Hepatocyte (in vitro differentiated cells): ENCODE data around the gene ADGRE2. TPM values are rescaled to one million over a fixed set of nuclear protein-coding genes. Genes with fewer than 3 reads are reported as not detected.
"Not testable (repeated sequence)": the region's sequence is repeated elsewhere in the genome, so short reads cannot be mapped to it uniquely, and the experiment has no call there.

Source experiments
- DNase-seq: peaks from one replicate; pipeline ENCODE4 v3.0.0-alpha.2; 2016; ENCODE audit warnings: low spot score
- H2AFZ ChIP-seq: fragments of 200-600 bp; sonication (generic); 2 replicates; pipeline ENCODE4 v1.6.0; 2016; ENCODE audit warnings: antibody characterized with exemption, mild to moderate bottlenecking
- H3K27ac ChIP-seq: fragments of 200-600 bp; sonication (generic); 2 replicates; pipeline ENCODE4 v1.5.1; 2016; ENCODE audit warnings: mild to moderate bottlenecking
- H3K27me3 ChIP-seq: fragments of 200-600 bp; sonication (generic); 2 replicates; pipeline ENCODE4 v1.6.1; 2016
- H3K36me3 ChIP-seq: fragments of 200-600 bp; sonication (generic); replicated peaks from 2 replicates; pipeline ENCODE4 v1.5.1; 2016; ENCODE audit warnings: low read depth; ENCODE audit not compliant: insufficient read depth
- H3K4me1 ChIP-seq: fragments of 200-600 bp; sonication (generic); 2 replicates; pipeline ENCODE4 v1.5.1; 2016; ENCODE audit warnings: mild to moderate bottlenecking, moderate library complexity; ENCODE audit not compliant: insufficient read depth
- H3K4me2 ChIP-seq: fragments of 200-600 bp; sonication (generic); 2 replicates; pipeline ENCODE4 v1.6.0; 2016
- H3K4me3 ChIP-seq: fragments of 200-600 bp; sonication (generic); 2 replicates; pipeline ENCODE4 v1.5.1; 2016; ENCODE audit warnings: mild to moderate bottlenecking
- H3K79me2 ChIP-seq: fragments of 200-600 bp; sonication (generic); 2 replicates; pipeline ENCODE4 v1.6.0; 2017; ENCODE audit warnings: mild to moderate bottlenecking
- H3K9me2 ChIP-seq: fragments of 200-600 bp; sonication (generic); replicated peaks from 2 replicates; pipeline ENCODE4 v1.6.0; 2017; ENCODE audit warnings: mild to moderate bottlenecking; ENCODE audit not compliant: insufficient read depth
- H3K9me3 ChIP-seq: fragments of 200-600 bp; sonication (generic); 2 replicates; pipeline ENCODE4 v1.5.1; 2016; ENCODE audit warnings: low read depth, mild to moderate bottlenecking
- H4K20me1 ChIP-seq: fragments of 200-600 bp; sonication (generic); 2 replicates; pipeline ENCODE4 v1.6.0; 2016; ENCODE audit warnings: mild to moderate bottlenecking; ENCODE audit not compliant: insufficient read depth, poor library complexity, severe bottlenecking
- EZH2 ChIP-seq: fragments of 200-600 bp; sonication (generic); IDR thresholded peaks from 2 replicates; pipeline ENCODE4 v1.6.1; 2016; ENCODE audit warnings: antibody characterized with exemption, mild to moderate bottlenecking, borderline replicate concordance
- EZH2phosphoT487 ChIP-seq: fragments of 200-600 bp; sonication (generic); IDR thresholded peaks from one replicate; pipeline ENCODE4 v1.6.1; 2018; ENCODE audit warnings: antibody characterized with exemption, mild to moderate bottlenecking, low read depth, moderate library complexity; ENCODE audit not compliant: unreplicated experiment, severe bottlenecking
- WGBS: methylation state at CpG from one replicate; pipeline ENCODE4 v1.1.6; 2016; ENCODE audit warnings: low lambda C conversion rate; ENCODE audit errors: missing lambda C conversion rate; 5-methylcytosine and 5-hydroxymethylcytosine counted together
- polyA plus RNA-seq: library from polyadenylated mRNA; unstranded; fragments of >200 nt; fragmentation: Nextera tagmentation; extraction: Ambion mirVana; gene quantifications from 2 replicates; pipeline ENCODE4 v1.2.1, GENCODE V29; 2016
- total RNA-seq: library from RNA; depleted of rRNA; stranded (reverse); fragments of >200 nt; gene quantifications from 2 replicates; pipeline ENCODE4 v1.2.3, GENCODE V29; 2014
- TF ChIP-seq, protein P1 (sequence below): fragments of 200-600 bp; sonication (generic); IDR thresholded peaks from 2 replicates; pipeline ENCODE4 v1.5.1; 2016; ENCODE audit warnings: antibody characterized with exemption, mild to moderate bottlenecking; ENCODE audit not compliant: poor library complexity

ADGRE2 gene
- total and polyA plus RNA-seq, 2 experiments from 2014 or later, result 0.57 to 2.1 TPM

DNA sequence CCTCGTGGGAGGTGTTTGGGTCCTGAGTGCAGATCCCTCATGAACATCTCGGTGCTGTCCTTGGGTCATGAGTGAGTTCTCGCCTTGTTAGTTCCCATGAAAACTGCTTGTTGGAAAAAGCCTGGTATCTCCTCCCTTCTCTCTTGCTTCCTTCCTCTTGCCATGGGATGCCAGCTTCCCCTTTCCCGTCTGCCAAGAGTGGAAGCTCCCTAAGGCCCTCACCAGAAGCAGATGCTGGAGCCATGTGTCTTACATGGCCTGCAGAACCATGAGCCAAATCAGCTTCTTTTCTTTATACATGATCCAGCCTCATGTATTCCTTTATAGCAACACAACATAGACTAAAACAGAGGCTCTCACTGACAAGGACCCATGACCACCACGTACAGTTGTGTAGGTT, 8.2 kb downstream of the ADGRE2 start:
- no peak overlapping the region for H3K4me2 ChIP-seq
- TF ChIP-seq EZH2, result no peak
- no peak for TF ChIP-seq EZH2phosphoT487
- TF ChIP-seq, protein P1, sequence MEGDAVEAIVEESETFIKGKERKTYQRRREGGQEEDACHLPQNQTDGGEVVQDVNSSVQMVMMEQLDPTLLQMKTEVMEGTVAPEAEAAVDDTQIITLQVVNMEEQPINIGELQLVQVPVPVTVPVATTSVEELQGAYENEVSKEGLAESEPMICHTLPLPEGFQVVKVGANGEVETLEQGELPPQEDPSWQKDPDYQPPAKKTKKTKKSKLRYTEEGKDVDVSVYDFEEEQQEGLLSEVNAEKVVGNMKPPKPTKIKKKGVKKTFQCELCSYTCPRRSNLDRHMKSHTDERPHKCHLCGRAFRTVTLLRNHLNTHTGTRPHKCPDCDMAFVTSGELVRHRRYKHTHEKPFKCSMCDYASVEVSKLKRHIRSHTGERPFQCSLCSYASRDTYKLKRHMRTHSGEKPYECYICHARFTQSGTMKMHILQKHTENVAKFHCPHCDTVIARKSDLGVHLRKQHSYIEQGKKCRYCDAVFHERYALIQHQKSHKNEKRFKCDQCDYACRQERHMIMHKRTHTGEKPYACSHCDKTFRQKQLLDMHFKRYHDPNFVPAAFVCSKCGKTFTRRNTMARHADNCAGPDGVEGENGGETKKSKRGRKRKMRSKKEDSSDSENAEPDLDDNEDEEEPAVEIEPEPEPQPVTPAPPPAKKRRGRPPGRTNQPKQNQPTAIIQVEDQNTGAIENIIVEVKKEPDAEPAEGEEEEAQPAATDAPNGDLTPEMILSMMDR, result no peak
- no peak for DNase-seq
- no peaks in the 10 kb centered on the region for H3K27me3 ChIP-seq
- no peaks in the 10 kb centered on the region for H3K9me3 ChIP-seq
- H3K36me3 ChIP-seq, result no peaks in the 10 kb centered on the region
- no peak overlapping the region for H2AFZ ChIP-seq
- no peaks in the 10 kb centered on the region for H4K20me1 ChIP-seq
- H3K79me2 ChIP-seq, result no peaks in the 10 kb centered on the region
- H3K4me1 ChIP-seq, result no peaks in the 10 kb centered on the region
- no peak overlapping the region for H3K27ac ChIP-seq
- 92% methylated on average over 5 of the region's 5 CpGs for WGBS
- H3K4me3 ChIP-seq, result no peak overlapping the region
- no peaks in the 10 kb centered on the region for H3K9me2 ChIP-seq

DNA sequence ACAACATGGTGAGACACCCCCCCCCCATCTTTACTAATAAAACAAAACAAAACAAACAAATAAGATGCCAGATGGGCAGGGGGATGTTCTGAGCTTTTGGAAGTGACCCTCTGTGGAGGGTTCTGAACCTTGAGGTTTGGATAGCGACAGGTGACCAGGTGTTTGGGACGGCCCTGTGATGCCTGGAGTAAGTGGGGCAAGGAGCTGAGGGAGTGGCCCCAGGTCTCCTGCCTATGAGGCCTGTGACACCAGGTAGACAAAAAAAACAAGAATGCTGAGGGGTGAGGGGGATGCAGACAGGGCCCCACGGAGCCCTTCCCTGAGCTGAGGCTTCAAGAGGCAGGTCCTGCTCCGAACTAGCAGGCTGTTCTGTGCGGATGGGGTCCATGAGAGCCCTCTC, 9.2 kb downstream of the ADGRE2 start:
- Histone ChIP-seq H3K9me2 (no peaks in the 10 kb centered on the region), H3K36me3 (no peaks in the 10 kb centered on the region), H2AFZ (no peak overlapping the region), H3K27me3 (no peaks in the 10 kb centered on the region), H3K4me3 (no peak overlapping the region), H3K27ac (no peak overlapping the region), H3K4me1 (no peaks in the 10 kb centered on the region), H4K20me1 (no peaks in the 10 kb centered on the region), H3K9me3 (no peaks in the 10 kb centered on the region), H3K4me2 (no peak overlapping the region), H3K79me2 (no peaks in the 10 kb centered on the region)
- WGBS, result 85% methylated on average over 5 of the region's 5 CpGs
- DNase-seq, result no peak
- no peak for TF ChIP-seq EZH2phosphoT487
- TF ChIP-seq, protein P1, result no peak
- no peak for TF ChIP-seq EZH2

DNA sequence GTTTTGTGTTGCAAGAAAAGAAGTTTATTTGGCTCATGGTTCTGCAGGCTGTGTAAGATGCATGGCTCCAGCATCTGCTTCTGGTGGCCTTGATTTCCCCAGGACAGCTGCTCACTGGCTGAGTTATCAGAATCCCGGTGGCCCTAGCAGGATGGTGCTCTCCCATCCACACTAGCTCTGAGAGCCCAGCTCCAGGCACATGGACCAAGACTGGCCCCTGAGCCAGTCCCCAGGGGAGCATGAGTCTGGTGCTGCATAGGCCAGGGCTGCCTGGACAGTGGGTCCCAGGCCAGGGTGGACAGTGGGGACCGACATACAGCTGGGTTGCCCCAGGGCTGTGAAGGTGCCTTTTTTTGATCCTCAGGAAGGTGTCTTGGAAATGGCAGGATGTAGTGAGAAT, 10.4 kb downstream of the ADGRE2 start:
- H3K27me3 ChIP-seq, result no peaks in the 10 kb centered on the region
- H3K4me3 ChIP-seq, result no peak overlapping the region
- no peaks in the 10 kb centered on the region for H3K4me1 ChIP-seq
- H3K4me2 ChIP-seq, result no peak overlapping the region
- TF ChIP-seq EZH2 (no peak), EZH2phosphoT487 (no peak)
- TF ChIP-seq, protein P1, result no peak
- 86% methylated on average over 2 of the region's 2 CpGs for WGBS
- H2AFZ ChIP-seq, result no peak overlapping the region
- no peaks in the 10 kb centered on the region for H4K20me1 ChIP-seq
- no peaks in the 10 kb centered on the region for H3K9me2 ChIP-seq
- H3K36me3 ChIP-seq, result no peaks in the 10 kb centered on the region
- no peaks in the 10 kb centered on the region for H3K79me2 ChIP-seq
- H3K27ac ChIP-seq, result no peak overlapping the region
- no peaks in the 10 kb centered on the region for H3K9me3 ChIP-seq
- no peak for DNase-seq

DNA sequence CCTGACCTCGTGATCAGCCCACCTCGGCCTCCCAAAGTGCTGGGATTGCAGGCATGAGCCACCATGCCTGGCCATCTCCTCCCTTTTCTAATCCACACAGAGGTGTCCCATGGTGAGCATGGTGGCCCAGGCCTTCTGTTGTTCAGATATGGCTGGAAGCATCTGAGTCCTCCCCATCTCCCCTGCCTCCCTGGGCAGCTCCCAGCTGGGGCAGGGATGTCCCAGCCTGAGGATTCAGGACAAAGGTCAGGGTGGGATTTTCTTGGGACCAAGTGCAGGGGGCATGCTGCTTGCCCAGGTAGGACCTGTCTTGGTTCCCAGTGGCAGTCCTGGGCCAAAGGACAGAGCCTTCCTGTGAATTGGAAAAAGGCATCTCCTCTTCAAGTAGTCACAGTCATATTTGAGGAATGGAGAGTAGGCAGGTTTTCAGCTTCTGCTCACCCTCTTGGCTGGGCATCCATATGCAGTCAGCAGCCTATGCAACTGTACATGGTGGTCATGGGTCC, 10.8 kb downstream of the ADGRE2 start:
- no peak for DNase-seq

DNA sequence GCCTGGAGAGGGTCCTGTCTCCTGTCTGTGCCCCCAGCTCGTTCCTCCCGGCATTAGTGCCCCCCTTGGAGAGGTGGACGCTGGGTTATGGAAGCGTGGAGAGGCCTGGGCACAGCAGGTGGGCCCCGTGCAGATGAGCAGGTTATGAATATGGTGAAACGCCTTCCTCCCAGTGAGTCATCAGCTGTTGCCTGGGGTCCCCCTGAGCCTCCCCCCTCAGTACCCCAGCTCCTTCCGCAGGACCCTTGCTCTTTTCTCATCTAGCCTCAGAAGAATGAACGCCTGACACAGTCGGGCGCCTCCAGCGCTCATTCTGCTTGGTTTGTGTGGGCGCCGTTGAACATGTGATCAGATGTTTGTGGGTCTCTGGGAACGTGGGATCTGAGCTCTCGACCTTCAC, 12.5 kb downstream of the ADGRE2 start:
- not testable (repeated sequence) for H3K9me2 ChIP-seq, H3K4me1 ChIP-seq, H3K9me3 ChIP-seq, H2AFZ ChIP-seq, H3K27me3 ChIP-seq, H3K79me2 ChIP-seq, H3K27ac ChIP-seq, H4K20me1 ChIP-seq, DNase-seq, H3K36me3 ChIP-seq, H3K4me3 ChIP-seq, H3K4me2 ChIP-seq
- 81% methylated on average over 12 of the region's 15 CpGs for WGBS

More for the DNA sequence above, 10.8 kb downstream of the ADGRE2 start:
- no peaks in the 10 kb centered on the region for H3K9me3 ChIP-seq
- H3K27me3 ChIP-seq, result no peaks in the 10 kb centered on the region
- no peak overlapping the region for H2AFZ ChIP-seq
- TF ChIP-seq, protein P1, result no peak
- no peak for TF ChIP-seq EZH2
- TF ChIP-seq EZH2phosphoT487, result no peak
- H3K79me2 ChIP-seq, result no peaks in the 10 kb centered on the region
- H3K4me1 ChIP-seq, result no peaks in the 10 kb centered on the region
- H3K36me3 ChIP-seq, result no peaks in the 10 kb centered on the region
- H3K9me2 ChIP-seq, result no peaks in the 10 kb centered on the region
- H3K27ac ChIP-seq, result no peak overlapping the region
- WGBS, result 86% methylated on average over 2 of the region's 2 CpGs
- no peaks in the 10 kb centered on the region for H4K20me1 ChIP-seq
- H3K4me2 ChIP-seq, result no peak overlapping the region
- H3K4me3 ChIP-seq, result no peak overlapping the region
